Measurements from ENCODE around the gene LRRN4. TPM values are rescaled to one million over a fixed set of nuclear protein-coding genes. Genes with fewer than 3 reads are reported as not detected.
"Not testable (repeated sequence)": the region's sequence is repeated elsewhere in the genome, so short reads cannot be mapped to it uniquely, and the experiment has no call there.

LRRN4 gene
- total RNA-seq, 1 experiment from 2014 or later = not detected

DNA sequence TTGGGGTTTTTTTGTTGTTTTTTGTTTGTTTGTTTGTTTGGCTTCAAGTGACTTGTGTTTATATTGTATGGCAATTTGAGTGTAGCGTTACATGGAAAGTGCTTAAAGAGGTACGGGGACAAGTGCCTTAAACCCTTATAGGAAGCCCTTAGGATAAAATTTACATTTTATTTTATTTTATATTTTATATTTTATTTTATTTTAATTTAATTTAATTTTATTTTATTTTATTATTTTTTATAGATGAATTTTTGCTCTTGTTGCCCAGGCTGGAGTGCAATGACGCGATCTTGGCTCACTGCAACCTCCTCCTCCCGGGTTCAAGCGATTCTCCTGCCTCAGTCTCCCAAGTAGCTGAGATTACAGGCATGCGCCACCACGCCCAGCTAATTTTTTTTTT lies 21.0 kb downstream of the LRRN4 start:
- DNase-seq (ENCODE audit: low read depth) = not testable (repeated sequence)

DNA sequence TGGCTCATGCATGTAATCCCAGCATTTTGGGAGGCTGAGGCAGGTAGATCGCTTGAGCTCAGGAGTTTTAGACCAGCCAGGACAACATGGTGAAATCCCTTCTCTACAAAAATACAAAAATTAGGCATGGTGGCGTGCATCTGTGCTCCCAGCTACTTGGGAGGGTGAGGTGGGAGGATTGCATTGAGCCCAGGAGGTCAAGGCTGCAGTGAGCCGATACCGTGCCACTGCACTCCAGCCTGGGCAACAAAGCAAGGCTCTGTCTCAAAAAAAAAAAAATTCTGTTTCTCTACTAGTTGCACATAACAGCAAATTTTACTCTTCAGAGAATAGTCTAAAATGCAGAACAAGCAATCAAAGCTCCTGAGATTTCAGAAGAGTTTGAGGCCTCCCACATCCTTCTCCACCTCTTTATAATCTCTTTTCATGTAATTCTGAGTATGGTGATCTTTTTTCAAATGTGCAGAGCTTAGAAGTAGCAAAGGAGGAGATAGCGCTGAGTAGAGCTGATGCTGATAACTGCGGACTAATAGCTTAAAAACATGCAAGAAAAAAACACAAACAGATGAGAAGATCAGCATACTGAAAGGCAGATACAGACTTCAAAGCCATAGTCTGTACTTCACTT lies 23.3 kb downstream of the LRRN4 start:
- no peak for DNase-seq (ENCODE audit: low read depth)

DNA sequence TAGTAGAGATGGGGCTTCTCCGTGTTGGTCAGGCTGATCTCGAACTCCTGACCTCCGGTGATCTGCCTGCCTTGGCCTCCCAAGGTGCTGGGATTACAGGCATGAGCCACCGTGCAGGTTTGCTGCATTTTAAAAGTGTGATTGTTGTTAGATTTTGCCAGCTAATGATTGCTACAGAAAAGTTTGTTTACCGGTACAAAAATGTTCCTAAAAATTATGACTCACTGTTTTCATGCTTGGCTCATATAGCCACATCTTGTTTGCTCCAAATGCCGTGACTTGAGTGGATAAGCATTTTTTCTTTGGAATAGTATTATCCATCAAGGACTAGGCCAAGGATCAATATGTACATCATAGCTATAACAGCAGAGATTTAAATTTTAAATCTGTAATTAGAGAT lies 24.3 kb downstream of the LRRN4 start:
- no peak for DNase-seq (ENCODE audit: low read depth)

DNA sequence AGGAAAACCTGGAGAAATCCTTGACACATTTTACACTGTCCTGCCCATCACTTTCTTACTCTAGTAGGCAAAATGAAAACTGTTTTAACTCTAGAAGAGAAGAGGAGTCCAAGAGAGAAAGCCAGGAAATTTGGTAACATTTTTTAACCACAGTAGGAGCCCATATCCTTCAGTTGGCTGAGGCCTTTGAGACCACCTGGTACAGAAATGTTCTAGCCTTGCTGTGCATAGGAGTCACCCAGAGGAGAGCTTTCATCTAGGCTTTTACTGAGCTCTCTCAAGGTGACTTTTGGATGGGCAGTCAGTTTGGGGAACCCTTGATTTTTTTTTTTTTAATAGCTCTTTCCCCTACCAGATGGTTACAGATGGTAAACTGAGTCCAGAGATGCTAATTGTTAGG lies 25.0 kb downstream of the LRRN4 start:
- DNase-seq (ENCODE audit: low read depth) = no peak

DNA sequence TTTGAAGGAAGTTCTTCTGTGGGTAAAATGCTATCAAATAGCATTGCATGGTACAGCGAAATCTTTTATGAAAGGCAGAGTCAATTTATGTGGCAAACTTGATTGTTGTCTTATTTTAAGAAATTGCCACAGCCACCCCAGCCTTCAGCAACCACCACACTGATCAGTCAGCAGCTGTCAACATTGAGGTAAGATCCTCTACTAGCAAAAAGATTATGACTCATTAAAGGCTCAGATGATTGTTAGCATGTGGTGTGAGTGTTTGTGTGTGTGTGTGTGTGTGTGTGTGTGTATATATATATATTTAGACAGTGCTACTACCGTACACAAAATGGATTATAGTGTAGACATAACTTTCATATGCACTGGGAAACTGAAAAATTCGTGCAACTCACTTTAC lies 27.8 kb downstream of the LRRN4 start:
- DNase-seq (ENCODE audit: low read depth) = peak; percentile 61

DNA sequence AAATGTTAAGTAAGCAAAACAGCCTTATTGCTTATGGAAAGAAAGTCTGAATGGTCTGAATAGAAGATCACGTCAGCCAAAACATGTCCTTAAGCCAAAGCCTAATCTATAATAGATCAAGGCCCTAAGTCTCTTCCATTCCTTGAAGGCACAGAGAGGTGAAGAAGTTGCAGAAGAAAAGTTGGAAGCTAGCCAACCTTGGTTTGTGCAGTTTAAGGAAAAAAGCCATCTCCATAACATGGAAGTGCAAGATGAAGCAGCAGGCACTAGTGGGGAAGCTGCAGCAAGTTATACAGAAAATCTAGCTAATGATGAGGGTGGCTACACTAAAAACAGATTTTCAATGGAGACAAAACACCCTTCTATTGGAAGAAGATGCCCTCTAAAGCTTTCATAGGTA lies 29.1 kb downstream of the LRRN4 start:
- DNase-seq (ENCODE audit: low read depth) = no peak

DNA sequence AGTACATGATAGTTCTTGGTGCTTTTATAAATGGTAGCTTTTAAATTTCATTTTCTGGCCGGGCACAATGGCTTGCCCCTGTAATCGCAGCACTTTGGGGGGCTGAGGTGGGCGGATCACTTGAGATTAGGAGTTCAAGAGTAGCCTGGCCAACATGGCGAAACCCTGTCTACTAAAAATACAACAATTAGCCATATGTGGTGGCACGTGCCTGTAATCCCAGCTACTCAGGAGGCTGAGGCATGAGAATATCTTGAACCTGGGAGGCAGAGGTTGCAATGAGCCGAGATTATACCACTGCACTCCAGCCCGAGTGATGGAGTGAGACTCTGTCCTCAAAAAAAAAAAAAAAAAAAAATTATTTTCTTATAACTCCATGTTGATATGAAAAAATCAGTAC lies 36.0 kb downstream of the LRRN4 start:
- DNase-seq (ENCODE audit: low read depth) = no peak

DNA sequence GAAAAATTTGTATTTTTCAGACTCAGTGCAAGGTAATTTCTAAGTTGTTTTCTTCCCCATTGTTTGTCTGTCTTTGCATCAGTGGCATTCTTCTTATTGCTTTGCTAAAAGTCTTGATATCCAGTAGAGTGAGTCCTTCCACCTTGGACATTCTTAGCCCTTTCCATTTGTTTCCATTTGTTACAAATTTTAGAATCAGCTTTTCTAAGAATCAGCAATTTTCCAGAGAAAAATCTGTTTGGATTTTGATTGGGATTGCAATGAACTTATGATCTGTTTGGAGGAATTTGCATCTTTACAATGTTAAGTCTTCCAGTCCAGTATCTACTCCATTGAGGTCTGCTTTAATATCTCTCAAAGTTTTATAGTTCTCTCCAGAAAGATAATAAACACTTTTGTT lies 36.4 kb downstream of the LRRN4 start:
- DNase-seq (ENCODE audit: low read depth) = no peak

DNA sequence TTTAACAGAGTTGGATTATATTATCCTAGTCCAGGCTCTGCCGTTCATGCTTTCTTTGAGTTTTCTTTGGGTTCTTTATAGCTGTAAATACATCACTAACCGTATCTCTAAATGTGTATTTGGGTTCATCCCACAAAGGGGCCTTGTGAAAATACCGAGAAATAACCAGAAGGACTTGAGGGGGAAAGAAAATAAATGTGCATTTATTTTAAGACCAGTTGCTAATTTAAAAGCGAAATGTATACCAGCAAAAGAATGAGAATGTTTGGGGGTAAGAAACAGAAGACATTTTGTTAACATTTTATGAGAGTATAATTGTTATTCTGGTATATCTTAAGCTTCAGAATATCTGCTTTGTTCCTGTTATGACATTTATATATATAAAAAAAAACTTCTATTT lies 38.9 kb downstream of the LRRN4 start:
- no peak for DNase-seq (ENCODE audit: low read depth)

DNA sequence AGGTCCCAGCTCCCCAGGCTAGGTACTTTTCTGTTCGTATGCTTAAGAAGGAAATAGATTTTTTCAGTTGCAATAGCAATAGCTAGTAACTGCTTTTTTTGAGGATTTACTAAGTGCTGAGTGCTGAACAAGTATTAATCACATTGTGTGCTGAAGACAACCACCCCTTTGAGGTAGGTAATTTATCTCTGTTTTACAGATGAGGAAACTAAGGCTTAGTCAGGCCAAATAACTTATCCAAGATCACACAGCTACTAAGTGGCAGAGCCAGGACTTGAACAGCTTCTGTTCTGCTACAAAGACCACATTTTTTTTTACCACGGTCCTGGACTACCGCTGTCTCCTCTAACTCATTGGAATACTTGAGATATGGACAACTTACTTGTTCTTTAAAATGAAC lies 39.8 kb downstream of the LRRN4 start:
- no peak for DNase-seq (ENCODE audit: low read depth)

DNA sequence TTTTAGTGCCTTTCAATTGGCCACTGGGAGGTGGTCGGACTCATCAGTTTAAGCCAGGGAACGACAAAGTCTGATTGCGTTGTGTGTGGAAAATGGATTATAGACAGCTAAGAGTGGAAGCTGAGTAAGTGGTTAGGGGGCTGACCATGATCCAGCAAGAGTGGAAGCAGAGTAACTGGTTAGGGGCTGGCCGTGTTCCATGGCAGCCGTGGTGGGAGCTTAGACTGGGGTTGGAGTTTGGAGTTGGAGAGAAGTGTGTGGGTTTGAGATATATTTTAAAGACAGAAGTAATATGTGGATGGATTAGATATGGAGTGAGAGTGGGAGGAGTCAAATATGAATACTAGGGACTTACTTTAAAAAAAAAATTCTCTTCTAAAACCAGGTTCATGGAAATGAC lies 41.7 kb downstream of the LRRN4 start:
- no peak for DNase-seq (ENCODE audit: low read depth)

DNA sequence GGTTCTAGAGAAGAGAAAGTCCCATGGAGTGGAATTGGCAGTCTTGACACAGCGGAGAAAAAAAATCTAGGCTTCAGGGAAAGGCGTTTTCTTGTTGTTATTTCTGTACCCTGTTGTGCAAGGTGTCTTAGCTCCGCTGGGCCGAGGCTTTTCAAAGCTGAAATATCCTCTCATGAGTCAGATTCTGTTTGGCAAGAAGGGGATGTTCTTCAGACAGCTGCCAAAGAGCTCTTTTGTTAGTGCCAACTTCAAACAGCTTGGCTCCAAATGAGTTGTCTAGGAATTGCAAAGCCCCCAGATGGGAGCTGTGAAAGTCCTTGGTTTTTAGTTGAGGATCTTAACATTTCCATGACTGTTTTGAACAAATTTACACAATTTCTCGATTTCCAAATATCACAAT lies 45.6 kb downstream of the LRRN4 start:
- DNase-seq (ENCODE audit: low read depth) = peak; percentile 88

DNA sequence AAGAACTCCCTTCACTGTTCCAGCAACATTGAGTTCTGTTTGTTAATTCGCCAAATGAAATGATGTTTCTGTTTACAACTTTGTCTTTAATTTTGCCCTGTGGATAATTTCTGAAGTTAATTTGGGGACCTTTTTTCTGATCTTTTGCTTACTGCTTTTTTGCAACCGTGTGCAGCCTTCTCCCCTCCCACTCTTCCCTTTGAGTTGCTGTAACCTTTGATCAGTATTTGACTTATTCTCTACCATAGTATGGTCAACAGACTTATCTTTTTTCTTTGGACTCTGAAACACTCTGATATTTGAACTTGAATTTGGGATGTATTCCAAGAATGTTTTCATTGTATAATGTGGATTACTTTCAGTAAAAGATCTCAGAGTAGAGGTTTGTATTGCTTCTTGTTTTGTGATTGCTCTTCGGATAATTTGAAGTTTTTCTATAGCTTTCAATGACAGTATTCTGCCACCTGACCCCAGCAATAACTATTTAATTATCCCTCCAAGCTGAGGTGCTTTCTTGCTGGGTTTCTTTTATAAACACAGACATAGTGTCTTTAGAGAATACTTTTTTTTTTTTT lies 46.2 kb downstream of the LRRN4 start:
- DNase-seq (ENCODE audit: low read depth) = no peak

DNA sequence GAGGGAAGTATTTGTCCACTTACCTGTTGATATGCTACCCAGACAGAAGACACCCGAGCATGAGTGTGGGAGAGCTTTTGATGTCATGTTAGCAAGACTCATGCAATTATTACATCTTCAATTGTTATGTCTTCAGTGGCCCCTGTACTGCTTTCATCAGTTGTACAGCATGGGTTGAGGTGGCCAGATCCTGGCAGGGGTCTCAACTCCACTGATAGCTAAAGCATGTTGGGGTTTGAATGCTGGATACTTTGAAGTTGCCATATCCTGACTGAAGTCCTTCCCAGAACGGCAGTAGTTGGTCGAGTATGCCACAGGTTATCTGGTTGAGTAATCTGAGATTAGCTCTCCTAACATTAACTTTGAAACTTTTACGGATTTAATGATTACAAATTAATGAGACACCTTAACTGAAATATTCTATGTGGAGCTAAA lies 46.7 kb downstream of the LRRN4 start:
- no peak for DNase-seq (ENCODE audit: low read depth)

DNA sequence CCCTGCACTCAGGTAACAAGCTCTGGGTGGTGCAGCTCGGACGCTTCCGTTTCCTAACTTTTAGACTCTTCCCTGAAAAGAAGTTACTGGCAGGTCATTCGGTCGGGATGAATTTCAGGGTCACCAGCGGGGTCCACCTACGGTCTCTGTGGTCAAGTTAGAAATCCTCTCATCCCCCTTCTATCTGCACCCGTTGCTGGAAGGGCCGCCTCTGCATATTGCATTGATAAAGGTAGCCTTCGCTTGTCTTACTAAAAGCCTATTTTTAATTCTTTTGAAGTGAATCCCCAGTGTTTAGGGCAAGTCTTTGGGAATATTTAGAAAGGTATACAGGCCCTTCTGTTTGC lies 47.3 kb downstream of the LRRN4 start:
- DNase-seq (ENCODE audit: low read depth) = no peak

DNA sequence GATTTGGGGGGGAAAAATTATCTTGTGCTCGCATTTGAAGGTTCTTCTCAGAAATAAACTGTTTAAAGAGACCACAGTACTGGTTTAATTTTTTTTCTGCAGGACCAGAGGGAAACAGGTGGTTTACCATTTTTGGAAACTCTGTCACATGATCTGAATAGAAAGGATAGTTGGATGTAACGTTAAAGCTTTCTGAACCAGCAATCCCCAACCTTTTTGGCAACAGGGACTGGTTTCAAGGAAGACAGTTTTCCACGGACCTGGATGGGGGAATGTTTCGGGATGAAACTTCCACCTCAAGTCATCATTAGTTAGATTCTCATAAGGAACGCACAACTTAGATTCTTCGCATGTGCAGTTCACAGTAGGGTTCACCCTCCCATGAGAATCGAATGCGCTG lies 53.0 kb downstream of the LRRN4 start:
- no peak for DNase-seq (ENCODE audit: low read depth)

DNA sequence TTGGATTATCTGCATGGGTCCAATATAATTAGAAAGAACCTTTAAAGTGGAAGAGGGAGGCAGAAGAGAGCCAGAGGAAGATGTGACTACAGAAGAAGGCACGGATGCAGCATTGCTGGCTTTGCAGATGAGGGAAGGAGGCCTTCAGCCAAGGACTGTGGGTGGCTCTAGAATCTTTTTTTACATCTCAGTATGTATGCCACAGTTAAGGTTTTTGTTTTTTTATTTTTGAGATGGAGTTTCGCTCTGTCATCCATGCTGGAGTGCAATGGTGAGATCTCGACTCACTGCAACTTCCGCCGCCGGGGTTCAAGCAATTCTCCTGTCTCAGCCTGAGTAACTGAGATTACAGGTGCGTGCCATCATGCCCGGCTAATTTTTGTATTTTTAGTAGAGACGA lies 54.1 kb downstream of the LRRN4 start:
- no peak for DNase-seq (ENCODE audit: low read depth)

DNA sequence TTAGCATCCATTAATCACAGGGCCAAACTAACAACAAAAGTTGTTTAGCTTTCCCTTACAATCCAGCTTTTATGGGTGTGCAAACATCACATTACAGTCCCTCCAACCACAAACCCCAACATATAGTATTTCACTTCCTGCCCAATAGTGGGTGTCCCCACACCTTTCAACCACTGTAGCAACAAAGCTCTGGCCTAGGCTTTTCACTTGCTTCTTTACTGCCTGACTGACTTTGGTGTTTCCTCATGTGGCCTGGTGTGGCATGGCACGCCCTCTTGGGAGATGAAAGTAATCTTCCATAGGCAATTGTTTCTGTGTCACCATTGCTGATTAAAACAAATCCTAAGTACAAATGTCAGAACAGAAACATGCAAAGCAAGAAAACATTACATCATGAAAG lies 57.1 kb downstream of the LRRN4 start:
- no peak for DNase-seq (ENCODE audit: low read depth)

DNA sequence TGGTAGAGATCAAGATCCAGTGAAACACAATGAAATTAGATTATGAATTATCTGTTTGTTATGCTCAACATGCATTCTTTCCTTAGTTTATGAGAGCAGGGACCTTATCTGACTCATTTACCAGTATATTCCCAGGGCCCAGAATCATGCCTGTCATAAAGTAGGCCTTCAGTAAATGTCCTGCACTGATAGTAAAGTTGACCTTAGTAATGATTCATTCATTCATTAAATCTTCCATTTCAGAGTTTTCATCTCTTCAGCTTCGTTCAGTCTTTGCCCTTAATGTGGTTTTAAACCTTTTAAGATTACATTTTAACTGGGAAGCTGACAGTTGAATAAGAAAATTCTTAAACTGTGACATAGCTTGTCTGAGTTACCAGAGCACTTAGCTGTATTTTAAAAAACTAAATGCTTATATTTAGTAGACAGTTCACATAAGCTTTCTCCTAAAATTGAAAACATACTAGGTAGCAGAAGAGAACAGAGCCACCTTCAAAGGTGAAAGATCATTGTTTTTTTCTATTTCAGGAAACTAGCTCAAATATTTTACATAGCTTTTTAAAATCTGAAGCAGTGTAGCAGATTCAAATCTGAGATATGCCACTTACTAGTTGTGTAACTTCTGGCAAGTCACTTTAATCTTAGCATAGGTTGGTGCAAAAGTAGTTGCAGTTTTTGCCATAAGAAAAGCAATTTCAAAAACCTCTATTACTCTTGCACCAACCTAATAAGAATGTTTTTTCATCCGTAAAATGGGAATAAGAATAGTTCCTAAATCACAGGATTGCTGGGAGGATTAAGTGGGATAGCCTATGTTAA lies 62.0 kb downstream of the LRRN4 start:
- no peak for DNase-seq (ENCODE audit: low read depth)

DNA sequence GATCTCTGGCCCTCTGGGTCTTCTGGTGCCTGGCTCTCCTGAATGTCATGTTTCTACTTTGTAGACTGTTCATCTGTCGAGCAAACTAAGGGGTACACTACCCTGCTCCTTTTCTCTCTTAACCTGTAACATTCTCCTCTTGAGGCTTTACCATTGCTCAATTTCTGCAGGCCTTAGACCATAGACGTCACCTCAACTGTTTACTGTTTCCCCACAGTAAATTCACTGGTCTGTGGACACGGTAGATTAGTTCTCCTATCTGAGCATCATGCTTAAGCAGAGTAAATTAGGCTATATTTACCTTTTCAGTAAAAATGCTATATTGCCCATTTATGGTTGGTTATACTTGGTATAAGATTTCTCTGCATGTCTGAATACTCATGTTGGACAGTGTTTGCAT lies 62.9 kb downstream of the LRRN4 start:
- no peak for DNase-seq (ENCODE audit: low read depth)
